HepG2 (cell line): ENCODE measurements around the gene TMEM45A. TPM values are rescaled to one million over a fixed set of nuclear protein-coding genes. Genes with fewer than 3 reads are reported as not detected.

Experiments used
- JUNB ChIP-seq: sonication (generic); formaldehyde crosslinking; IDR thresholded peaks from 2 replicates; pipeline ENCODE4 v1.8.0; 2022; ENCODE audit warnings: missing genetic modification reagents, mild to moderate bottlenecking, borderline replicate concordance
- KLF9 ChIP-seq: IDR thresholded peaks from 2 replicates; pipeline ENCODE4 v1.6.1; 2016; ENCODE audit warnings: low read depth
- ONECUT2 ChIP-seq: sonication (generic); formaldehyde crosslinking; IDR thresholded peaks from 2 replicates; pipeline ENCODE4 v1.4.0; 2020; ENCODE audit warnings: missing genetic modification reagents
- TOE1 ChIP-seq: sonication (generic); formaldehyde crosslinking; IDR thresholded peaks from 2 replicates; pipeline ENCODE4 v1.4.0; 2020; ENCODE audit warnings: mild to moderate bottlenecking, missing genetic modification reagents
- polyA plus RNA-seq, 8 experiments: library from polyadenylated mRNA; depleted of rRNA in 3 of 8; stranded (reverse) in 7 of 8; unstranded in 1 of 8; fragments of >200 nt; fragmentation: Illumina TruSeq in 4 of 8; extraction: Trizol in 4 of 8; gene quantifications; 2 replicates each; pipeline versions ENCODE4 v1.2.1 to v1.2.3, GENCODE V29; 2011 to 2016; ENCODE audit warnings: low read depth in 4 of 8, missing spikeins in 1 of 8, mixed read lengths in 1 of 8; ENCODE audit not compliant: insufficient read depth in 1 of 8
- total RNA-seq, 5 experiments: library from RNA; depleted of rRNA; stranded (reverse); fragments of >200 nt; fragmentation: Illumina TruSeq; extraction: Trizol; gene quantifications; 2 replicates each; pipeline ENCODE4 v1.2.3, GENCODE V29; 2016; ENCODE audit warnings: low read depth in 1 of 5
- TF ChIP-seq, protein P1 (sequence below): sonication (generic); formaldehyde crosslinking; IDR thresholded peaks from 2 replicates; pipeline ENCODE4 v1.8.0; 2022; ENCODE audit warnings: mild to moderate bottlenecking, missing genetic modification reagents
- TF ChIP-seq, protein P2 (sequence below), 2 experiments: sonication (generic) in 1 of 2; formaldehyde crosslinking in 1 of 2; IDR thresholded peaks; 2 replicates each; pipeline versions ENCODE4 v1.4.0 to v1.6.1; 2018 to 2020; ENCODE audit warnings: missing genetic modification reagents in 2 of 2, borderline replicate concordance in 1 of 2, low read depth in 1 of 2, mild to moderate bottlenecking in 1 of 2, missing biosample characterization in 1 of 2
- TF ChIP-seq, protein P3 (sequence below): sonication (generic); formaldehyde crosslinking; IDR thresholded peaks from 2 replicates; pipeline ENCODE4 v1.9.0; 2022; ENCODE audit warnings: low read depth, missing genetic modification reagents
- TF ChIP-seq, protein P4 (sequence below): IDR thresholded peaks from 2 replicates; pipeline ENCODE4 v1.6.1; 2016; ENCODE audit warnings: missing biosample characterization, missing genetic modification reagents, low read depth
- TF ChIP-seq, protein P5 (sequence below): fragments of 450-650 bp; IDR thresholded peaks from 2 replicates; pipeline ENCODE4 v1.6.1; 2017; ENCODE audit warnings: mild to moderate bottlenecking
- TF ChIP-seq, protein P6 (sequence below): sonication (generic); formaldehyde crosslinking; IDR thresholded peaks from 2 replicates; pipeline ENCODE4 v1.9.0; 2022; ENCODE audit warnings: missing genetic modification reagents, mild to moderate bottlenecking, borderline replicate concordance

The TMEM45A gene
- total and polyA plus RNA-seq, 2 of the 13 experiments (the other 11 are each of a cell fraction or from before 2014, with no cell fraction given) = 14.8 to 38.5 TPM

DNA sequence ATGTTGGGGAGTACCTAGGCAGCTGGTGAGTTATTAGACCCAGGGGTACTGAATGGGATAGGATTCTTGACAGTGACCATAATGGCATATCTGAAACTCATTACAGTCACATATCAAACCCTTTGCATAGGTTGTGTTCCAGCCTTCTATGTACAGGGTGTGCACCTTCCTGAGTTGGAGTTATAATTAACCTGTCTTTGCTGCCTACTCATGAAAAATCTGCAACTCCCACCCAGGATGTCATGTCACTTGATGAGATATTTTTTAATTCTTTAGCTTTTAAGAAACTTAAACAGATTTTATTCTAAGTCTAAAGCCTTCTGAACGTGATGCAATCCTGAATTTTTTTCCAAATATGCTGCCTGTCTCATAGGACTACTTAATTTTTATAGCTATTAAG is 95.8 kb downstream of the TMEM45A start (continued):
- TF ChIP-seq, protein P1, sequence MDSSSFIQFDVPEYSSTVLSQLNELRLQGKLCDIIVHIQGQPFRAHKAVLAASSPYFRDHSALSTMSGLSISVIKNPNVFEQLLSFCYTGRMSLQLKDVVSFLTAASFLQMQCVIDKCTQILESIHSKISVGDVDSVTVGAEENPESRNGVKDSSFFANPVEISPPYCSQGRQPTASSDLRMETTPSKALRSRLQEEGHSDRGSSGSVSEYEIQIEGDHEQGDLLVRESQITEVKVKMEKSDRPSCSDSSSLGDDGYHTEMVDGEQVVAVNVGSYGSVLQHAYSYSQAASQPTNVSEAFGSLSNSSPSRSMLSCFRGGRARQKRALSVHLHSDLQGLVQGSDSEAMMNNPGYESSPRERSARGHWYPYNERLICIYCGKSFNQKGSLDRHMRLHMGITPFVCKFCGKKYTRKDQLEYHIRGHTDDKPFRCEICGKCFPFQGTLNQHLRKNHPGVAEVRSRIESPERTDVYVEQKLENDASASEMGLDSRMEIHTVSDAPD (CRISPR knock-in tag) = no peak
- TF ChIP-seq, protein P2, sequence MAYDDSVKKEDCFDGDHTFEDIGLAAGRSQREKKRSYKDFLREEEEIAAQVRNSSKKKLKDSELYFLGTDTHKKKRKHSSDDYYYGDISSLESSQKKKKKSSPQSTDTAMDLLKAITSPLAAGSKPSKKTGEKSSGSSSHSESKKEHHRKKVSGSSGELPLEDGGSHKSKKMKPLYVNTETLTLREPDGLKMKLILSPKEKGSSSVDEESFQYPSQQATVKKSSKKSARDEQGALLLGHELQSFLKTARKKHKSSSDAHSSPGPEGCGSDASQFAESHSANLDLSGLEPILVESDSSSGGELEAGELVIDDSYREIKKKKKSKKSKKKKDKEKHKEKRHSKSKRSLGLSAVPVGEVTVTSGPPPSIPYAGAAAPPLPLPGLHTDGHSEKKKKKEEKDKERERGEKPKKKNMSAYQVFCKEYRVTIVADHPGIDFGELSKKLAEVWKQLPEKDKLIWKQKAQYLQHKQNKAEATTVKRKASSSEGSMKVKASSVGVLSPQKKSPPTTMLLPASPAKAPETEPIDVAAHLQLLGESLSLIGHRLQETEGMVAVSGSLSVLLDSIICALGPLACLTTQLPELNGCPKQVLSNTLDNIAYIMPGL (CRISPR knock-in tag; IDR thresholded peaks at IDR 0.05; ENCODE audit: borderline replicate concordance in 1 of 2, low read depth in 1 of 2) = no peak
- TF ChIP-seq ONECUT2 (CRISPR knock-in tag) = no peak
- TF ChIP-seq, protein P3, sequence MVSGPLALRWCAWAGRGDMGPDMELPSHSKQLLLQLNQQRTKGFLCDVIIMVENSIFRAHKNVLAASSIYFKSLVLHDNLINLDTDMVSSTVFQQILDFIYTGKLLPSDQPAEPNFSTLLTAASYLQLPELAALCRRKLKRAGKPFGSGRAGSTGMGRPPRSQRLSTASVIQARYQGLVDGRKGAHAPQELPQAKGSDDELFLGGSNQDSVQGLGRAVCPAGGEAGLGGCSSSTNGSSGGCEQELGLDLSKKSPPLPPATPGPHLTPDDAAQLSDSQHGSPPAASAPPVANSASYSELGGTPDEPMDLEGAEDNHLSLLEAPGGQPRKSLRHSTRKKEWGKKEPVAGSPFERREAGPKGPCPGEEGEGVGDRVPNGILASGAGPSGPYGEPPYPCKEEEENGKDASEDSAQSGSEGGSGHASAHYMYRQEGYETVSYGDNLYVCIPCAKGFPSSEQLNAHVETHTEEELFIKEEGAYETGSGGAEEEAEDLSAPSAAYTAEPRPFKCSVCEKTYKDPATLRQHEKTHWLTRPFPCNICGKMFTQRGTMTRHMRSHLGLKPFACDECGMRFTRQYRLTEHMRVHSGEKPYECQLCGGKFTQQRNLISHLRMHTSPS = no peak
- TF ChIP-seq, protein P4, sequence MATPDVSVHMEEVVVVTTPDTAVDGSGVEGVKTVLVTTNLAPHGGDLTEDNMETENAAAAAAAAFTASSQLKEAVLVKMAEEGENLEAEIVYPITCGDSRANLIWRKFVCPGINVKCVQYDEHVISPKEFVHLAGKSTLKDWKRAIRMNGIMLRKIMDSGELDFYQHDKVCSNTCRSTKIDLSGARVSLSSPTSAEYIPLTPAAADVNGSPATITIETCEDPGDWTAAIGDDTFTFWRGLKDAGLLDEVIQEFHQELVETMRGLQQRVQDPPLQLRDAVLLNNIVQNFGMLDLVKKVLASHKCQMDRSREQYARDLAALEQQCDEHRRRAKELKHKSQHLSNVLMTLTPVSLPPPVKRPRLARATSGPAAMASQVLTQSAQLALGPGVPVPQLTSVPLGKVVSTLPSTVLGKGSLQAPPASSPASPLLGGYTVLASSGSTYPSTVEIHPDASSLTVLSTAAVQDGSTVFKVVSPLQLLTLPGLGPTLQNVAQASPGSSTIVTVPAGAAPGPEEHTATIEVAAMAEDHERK = no peak
- TF ChIP-seq, protein P5, sequence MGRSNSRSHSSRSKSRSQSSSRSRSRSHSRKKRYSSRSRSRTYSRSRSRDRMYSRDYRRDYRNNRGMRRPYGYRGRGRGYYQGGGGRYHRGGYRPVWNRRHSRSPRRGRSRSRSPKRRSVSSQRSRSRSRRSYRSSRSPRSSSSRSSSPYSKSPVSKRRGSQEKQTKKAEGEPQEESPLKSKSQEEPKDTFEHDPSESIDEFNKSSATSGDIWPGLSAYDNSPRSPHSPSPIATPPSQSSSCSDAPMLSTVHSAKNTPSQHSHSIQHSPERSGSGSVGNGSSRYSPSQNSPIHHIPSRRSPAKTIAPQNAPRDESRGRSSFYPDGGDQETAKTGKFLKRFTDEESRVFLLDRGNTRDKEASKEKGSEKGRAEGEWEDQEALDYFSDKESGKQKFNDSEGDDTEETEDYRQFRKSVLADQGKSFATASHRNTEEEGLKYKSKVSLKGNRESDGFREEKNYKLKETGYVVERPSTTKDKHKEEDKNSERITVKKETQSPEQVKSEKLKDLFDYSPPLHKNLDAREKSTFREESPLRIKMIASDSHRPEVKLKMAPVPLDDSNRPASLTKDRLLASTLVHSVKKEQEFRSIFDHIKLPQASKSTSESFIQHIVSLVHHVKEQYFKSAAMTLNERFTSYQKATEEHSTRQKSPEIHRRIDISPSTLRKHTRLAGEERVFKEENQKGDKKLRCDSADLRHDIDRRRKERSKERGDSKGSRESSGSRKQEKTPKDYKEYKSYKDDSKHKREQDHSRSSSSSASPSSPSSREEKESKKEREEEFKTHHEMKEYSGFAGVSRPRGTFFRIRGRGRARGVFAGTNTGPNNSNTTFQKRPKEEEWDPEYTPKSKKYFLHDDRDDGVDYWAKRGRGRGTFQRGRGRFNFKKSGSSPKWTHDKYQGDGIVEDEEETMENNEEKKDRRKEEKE = no peak
- no peak for TF ChIP-seq TOE1
- TF ChIP-seq, protein P6, sequence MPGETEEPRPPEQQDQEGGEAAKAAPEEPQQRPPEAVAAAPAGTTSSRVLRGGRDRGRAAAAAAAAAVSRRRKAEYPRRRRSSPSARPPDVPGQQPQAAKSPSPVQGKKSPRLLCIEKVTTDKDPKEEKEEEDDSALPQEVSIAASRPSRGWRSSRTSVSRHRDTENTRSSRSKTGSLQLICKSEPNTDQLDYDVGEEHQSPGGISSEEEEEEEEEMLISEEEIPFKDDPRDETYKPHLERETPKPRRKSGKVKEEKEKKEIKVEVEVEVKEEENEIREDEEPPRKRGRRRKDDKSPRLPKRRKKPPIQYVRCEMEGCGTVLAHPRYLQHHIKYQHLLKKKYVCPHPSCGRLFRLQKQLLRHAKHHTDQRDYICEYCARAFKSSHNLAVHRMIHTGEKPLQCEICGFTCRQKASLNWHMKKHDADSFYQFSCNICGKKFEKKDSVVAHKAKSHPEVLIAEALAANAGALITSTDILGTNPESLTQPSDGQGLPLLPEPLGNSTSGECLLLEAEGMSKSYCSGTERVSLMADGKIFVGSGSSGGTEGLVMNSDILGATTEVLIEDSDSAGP (CRISPR knock-in tag) = no peak
- no peak for TF ChIP-seq JUNB (CRISPR knock-in tag)
- TF ChIP-seq KLF9 (CRISPR knock-in tag) = no peak
